DOHH2 (cell line): ENCODE measurements around the gene ITCH.

Source experiments
- CTCF ChIP-seq: fragments of 200-600 bp; sonication (generic); IDR thresholded peaks from one replicate; pipeline ENCODE4 v1.5.1; 2014; ENCODE audit warnings: antibody characterized with exemption, mild to moderate bottlenecking, low read depth, low read length; ENCODE audit not compliant: poor library complexity, severe bottlenecking
- EZH2phosphoT487 ChIP-seq: fragments of 200-600 bp; sonication (generic); IDR thresholded peaks from 2 replicates; pipeline ENCODE4 v1.6.1; 2017; ENCODE audit warnings: borderline replicate concordance, mild to moderate bottlenecking, antibody characterized with exemption, low read length, moderate library complexity, mixed read lengths

DNA sequence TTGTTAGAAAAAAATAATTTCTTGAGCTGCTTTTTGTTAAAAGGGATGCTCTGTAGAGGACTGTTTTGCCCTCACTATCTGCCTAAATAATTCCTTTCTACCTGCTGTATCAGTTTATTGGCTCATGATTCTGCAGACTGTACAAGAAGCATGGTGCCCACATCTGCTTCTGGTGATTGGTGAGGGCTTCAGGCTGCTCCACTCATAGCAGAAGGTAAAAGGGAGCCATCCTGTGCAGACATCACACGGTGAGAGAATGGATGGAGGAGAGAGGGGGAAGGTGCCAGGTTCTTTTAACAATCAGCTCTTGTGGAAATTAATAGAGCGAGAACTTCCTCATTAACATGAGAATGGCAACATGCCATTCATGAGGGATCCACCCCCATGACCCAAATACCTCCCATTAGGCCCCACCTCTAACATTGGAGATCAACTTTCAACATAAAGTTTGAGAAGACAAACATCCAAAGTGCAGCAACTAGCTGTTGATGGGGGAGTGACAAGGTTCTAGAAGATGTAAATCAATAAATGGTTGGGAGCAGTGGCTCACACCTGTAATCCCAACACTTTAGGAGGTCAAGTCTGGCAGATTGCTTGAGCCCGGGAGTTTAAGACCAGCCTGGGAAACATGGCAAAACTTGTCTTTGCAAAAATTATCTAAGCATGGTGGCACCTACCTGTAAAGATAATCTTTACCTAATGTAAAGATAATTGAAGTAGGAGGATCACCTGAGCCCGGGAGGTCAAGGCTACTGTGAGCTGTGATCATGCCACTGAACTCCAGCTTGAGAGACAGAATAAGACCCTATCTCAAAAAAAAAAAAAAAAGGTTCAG, 44.2 kb upstream of the ITCH start:
- no peak for TF ChIP-seq CTCF
- TF ChIP-seq EZH2phosphoT487 = no peak
